Stimulated activated CD8-positive, alpha-beta memory T cell treated with anti-CD3 and anti-CD28 coated beads, Interleukin-7, amount 100 ng/mL, for 4 hours (primary cell): ENCODE data around the gene OPCML.
"Not testable (repeated sequence)": the region's sequence is repeated elsewhere in the genome, so short reads cannot be mapped to it uniquely, and the experiment has no call there.

ENCODE experiments used
- DNase-seq, 2 donors: peaks; one replicate each; pipeline ENCODE4 v3.0.0-alpha.2; 2020; ENCODE audit warnings: low read depth in 2 of 2

The OPCML gene

DNA sequence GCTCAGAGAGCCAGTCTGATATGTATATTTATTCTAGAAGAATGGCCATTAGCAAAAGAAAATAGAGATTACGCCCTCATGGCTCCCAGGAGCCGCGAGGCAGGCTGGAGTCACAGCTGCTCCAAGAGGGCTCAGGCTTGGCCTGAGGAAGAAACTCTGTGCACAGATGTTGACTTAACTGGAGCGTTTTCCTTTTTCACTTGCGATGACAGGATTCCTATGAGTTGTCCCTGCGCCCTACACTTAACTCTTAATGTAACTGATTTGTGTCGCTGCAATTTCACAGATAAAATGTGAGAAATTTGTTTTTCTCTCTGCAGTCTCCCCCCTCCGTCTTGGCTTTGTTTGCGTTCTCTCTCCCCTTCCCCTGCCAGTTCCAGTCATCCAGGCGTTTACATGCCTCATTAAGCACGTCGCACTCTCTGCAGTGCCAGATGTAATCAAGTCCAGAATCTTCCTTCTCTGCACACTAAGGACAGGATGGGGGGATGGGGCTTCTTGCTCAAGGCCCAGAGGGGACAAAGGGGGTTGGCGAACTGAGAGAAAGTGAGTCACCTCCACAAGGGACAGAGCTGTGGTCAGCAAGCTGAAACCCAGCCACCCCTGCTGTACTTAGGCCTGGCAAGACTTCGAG lies 1101.8 kb downstream of the OPCML start:
- no peak for DNase-seq

DNA sequence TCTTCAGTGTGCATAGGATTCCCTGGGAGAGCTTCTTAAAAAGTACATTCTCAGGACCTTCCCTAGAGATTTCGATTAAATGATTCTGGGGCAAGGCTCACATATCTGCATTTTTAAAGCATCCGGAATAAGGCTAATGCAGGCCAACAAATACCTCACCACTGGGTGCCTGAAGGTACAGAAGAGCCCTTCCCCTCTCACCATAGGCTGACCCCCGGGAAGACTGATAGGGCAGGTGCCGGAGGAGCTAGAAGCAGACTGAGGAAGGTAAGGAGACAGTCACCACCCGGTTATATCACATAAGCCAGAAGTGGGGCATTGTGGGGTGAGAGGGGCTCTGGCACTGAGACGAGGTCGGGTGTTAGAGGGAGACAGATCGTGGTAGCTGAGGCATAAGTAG lies 1102.6 kb downstream of the OPCML start:
- DNase-seq, result no peak

DNA sequence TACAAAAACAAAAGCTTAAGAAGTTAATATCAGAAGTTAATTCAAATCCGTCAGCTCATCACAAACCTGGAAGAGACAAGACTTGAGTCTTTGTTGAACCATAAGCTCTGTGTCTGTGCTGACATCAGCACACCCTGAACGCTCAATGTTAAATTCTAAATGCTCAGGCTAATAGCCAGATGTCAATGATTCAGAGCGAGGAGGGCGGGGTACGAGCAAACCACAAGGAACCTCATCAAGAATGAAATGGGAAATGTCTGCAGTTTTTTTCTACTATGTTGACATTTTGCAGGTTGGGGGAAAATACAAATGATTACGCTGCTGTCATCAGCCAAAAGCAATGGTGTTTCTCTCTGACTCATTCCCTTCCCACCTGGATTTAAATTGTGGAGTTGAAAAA lies 1104.7 kb downstream of the OPCML start:
- no peak for DNase-seq

DNA sequence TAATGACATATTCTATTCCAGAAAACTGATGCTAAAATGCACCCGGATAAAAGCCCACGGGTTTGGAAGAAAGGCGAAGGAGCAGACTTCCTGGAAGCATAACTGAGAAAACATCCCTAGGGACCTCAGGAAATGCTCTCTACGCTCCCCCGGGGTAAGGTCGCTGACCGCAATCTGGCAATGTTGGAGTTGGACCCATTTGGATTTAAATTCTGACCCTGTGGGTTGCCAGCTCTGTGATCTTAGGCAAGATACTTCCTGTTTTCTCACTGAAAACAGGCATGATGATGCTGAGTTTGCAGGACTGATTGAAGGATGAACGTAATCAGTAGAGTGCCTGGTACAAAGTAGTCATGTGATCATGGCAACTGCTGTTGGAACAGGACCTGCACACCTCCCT lies 1107.9 kb downstream of the OPCML start:
- no peak for DNase-seq

DNA sequence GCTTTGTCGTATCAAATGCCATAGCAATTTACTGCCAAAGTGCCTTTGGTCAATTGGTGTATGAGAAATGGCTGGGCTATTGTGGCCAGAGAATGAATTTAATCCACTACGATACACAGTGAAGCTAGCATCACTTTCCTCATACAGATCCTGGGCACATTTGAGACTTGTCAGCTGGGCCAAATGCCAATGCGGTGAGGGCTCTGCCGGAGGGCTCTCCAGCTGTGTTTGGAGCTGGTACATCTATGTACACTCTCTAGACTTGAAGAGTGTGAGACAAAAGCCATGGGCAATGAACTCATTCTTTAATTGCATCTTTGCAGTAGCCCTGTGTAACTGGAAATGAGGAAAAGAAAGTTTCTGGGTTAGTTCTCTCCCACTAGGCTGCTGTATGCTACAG lies 1109.0 kb downstream of the OPCML start:
- no peak for DNase-seq

DNA sequence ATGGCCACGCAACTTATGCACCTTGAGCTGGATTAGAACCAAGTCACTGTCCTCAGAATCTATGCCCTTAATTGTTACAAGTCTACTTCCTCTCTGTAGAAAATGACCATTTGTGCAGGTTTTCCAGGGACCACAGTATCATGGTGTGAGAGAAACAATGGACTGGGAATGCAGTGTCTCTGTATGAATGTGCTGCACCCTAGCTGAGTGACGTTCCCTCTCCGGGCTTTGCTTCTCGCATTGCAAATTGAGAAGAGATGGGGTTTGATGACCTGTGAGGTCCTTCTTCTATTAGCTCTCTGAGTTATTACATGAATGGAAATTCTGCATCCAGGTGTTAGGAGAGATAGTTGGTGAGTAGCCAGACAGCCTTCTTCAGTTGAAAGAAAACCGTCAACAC lies 1109.6 kb downstream of the OPCML start:
- no peak for DNase-seq

DNA sequence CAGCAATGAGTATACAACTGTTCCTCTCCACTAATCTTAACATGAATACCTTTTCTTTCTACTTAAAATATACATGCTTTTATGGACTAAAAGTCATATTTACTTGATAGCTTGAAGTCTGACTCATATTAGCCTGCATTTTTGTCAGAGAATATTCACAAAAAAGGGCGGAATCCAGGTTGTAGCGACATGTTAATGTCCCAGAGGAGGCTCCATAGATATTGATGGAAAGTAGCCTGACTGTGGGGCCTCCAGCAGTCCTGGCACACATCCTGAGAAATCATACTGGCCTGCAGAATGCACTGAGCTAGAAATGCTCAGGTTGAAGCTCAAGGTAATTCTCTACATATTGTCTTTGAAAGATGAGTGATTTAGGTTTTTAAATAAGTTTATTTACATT lies 1110.7 kb downstream of the OPCML start:
- DNase-seq, result no peak

DNA sequence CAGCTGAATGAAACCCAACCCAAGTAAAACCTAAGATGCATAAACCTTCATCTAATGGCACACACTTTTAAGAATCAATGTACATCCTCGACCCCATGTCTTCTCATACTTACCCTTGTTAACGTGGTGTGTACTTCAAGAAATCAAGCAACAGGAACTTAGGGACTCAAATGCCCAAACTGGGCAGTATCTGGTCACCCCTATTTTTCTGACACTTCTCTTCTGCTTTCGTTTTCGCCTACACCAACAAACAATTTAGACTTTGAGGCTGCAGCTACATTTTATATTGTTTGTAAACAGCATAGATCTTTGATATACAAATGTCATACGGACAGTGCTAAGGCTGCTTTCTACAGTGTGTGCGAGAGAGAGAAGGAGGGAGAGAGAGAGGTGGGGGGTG lies 1117.8 kb downstream of the OPCML start:
- no peak for DNase-seq

DNA sequence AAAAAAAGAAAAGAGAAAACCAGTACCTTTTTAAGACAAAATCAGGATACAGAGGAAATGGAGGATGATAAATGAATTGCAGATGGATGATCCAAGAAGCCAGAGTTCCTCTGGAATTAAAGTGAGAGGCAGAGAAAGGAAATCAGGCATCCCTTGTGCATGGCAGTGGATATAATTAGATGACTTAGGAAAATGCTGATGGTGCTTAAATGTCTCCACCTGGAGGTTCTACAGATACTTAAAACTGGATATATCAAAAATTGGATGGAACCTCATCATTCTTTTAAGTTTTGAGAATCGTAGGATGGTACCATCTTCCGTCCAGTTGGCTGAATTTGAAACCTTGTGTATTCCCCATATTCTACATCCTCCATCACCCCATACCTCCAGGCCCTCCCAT lies 1121.9 kb downstream of the OPCML start:
- no peak for DNase-seq

DNA sequence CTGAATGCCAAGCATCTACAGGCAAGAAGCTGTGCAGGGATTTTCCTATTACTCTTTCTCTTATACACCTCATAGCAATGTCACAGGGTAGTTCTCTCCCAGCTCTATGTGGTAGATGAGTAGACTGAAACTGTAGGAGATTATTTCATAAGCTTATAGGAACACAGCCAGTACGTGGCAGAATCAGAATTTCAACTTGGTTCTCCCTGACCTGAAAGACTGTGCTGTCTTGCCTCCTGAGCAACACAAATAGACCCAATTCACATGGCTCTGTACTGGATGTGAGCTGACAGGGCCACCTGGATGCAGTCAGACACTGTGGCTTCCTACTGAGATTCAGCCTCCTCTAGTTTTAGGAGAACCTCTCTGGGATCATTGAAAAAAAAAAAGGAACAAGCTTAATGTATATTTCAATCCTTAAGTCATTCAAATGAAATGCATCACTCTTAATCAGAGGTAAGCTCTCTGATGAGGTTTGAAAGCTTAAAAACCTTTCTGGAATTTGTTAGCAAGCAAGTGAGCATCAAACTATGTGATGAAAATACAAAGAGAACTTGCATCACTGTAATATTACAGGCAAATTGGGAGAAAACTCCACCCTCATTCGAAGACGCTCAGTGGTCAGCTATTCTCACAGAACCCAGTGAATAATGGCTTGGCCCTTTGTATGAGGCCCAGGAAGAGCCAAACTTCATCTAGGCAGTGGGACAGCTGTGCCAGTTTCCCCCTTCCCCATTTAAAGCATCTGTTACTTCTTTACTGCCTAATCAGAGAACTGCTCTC lies 1122.5 kb downstream of the OPCML start:
- no peak for DNase-seq

DNA sequence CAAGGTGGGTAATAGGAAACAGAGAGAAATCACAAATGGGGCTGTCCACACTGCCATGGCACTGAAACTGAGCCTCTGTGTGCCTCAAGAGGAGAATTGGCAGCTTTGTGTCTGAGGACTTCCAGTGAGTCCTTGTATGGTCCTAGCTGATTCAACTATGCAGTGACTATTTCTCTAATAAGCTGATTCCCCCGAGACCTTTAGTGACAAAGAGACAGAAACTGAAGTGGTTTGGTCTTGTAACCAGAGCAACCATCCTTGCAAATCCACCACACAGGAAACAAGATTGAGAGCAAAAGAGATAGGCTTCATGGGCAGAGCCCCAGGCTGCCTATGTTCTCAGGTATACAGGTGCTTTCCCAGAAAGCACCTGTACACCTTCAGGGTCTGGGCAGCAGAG lies 1123.4 kb downstream of the OPCML start:
- DNase-seq, result no peak

DNA sequence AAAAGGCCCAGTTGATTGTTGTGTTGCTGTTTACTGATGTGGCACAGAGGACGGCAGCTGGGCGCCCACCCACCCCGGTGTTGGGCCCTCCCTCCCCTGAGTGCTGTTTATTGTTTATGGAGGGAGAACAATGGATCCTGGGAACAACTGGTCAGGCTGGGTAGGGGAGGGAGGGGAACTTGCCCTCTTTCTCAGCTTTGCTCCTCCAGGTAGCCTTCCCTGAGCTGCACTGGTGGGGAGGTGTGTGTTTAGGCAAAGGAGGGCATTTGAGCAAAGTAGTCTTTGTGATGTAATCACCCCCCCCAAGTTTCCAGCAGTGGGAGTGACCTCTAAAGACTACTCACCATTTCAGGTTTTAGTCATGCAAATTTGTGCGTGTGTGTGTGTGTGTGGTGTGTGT lies 1126.6 kb downstream of the OPCML start:
- no peak for DNase-seq

DNA sequence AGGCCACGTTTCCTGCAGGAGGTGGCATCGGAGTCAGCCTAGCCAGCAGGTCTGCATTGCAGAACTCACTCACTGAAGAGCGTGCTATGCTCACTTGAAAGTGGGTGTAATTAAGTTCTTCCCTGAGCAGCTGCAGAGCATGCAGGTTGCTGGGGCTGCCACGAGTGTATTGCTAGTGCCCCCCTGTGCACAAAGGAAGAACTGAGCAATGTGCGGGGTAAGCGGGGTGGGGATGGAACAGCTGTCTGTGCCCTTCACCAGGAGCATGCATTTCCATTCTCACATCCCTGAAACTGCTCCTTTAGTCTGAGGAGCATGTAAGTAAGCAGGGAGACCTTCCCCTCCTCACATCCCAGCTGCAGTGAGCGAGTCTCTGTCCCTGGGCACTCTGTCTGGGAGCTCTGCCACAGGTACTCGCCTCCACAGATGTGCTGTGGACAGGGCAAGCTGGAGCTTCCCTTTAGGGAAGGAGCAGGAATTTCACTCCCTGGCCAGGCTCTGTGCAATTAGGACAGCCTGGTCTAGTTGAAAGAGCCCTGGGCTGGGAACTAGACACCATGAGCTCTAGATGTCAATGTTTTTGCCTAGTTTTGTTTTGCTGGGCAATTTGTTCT lies 1130.1 kb downstream of the OPCML start:
- no peak for DNase-seq

DNA sequence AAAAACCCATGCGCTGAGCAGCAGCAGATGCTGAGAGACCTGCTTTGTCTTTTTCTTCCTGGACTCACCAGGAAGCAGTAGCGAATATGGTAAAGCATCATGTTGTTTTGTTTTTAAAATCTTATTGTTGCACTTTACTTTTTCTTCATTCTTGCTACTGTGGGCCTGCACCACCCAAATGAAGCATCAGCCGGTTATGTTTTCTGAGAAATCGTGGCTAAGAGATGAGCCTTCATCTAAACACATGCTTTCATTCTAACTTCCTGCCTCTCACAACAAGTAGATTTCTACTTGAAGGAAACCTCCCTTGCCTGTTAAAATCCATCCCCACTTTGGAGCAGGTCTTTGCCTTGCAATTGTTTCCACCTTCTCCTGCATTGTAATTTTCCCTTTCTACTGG lies 1136.0 kb downstream of the OPCML start:
- no peak for DNase-seq

DNA sequence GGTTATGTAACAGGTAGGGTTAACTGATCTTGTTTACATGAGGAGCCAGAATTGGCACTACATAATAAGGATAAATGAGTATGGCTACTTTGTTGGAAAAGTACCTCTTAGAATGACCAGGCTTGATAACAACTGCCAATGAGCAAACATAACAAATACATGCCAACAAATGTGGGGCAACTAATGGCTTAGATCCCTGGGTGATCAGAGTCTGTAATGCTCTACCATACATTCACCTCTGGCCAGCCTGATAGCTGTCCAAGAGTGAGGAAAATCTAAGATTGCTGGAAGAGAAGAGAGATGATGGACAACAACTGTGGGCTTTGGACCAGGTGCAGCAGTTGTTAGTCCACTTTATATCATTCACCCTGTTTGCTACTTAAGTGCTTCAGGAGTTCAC lies 1136.9 kb downstream of the OPCML start:
- no peak for DNase-seq

DNA sequence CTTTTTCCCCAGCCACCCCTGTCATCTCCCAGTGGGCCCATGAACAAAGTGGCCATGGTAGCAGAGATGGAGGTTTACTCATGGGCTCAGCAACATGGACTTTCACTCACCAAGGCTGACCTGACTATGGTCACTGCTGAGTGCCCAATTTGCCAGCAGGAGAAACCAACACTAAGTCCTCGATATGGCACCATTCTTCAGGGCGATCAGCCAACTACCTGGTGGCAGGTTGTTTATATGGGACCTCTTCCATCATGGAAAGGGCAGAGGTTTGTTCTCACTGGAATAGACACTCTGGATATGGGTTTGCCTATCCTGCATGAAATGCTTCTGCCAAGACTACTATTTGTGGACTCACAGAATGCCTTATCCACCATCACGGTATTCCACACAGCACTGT lies 1152.8 kb downstream of the OPCML start:
- DNase-seq, result no peak

DNA sequence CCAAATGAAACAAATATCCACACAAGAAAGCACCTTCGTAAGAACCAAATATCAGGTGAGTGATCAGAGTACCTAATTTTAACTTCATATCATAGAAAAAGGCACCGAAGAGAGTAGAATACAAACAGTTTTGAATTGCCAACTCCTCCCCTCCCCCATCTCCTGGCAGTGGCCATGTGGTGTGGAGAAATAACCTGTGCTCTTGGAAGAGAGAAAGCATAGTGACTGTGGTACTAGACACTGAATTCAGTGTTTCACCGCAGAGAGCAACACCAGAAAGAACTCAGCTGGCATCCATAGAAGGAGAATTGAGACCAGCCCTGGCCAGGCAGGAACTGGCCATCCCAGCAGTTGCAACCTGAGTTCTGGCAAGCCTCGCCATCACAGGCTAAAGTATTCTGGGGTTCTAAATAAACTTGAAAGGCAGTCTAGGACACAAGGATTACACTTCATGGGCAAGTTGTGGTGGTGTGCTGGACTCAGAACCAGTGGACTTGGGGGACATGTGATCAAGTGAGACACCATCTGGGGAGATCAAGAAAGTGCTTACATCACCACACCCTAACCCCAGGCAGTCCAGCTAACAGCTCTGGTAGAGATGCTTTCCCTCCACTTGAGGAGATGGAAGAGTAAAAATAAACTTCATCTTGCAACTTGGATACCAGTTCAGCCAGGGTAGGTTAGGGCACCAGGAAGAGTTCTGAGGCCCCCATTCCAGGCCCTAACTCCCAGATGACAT lies 1158.7 kb downstream of the OPCML start:
- no peak for DNase-seq

DNA sequence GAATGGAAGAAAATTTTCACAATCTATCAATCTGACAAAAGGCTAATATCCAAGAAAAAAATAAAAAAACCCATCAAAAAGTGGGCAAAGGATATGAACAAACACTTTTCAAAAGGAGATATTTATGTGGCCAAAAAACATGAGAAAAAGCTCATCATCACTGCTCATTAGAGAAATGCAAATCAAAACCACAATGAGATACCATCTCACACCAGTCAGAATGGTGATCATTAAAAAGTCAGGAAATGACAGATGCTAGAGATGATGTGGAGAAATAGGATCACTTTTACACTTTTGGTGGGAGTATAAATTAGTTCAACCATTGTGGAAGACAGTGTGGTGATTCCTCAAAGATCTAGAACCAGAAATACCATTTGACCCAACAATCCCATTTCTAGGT lies 1162.2 kb downstream of the OPCML start:
- DNase-seq, result not testable (repeated sequence)

DNA sequence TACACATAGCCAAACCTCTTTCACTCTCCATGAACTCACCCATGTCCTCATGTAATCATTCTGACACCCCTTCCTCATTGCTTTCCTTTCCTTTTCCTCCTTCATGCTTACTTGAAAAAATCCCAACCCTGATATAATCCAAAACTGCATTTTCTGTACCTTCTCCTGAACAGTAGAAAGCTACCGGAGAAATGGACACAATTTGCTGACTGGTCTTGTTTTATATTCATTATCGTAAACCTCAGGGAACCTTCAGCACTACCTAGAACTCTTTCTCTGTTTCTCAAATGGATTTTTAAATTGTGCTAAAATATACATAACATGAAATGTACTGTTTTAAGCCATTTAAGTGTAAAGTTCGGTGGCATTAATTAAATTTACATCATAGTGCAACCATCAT lies 1165.0 kb downstream of the OPCML start:
- no peak for DNase-seq

DNA sequence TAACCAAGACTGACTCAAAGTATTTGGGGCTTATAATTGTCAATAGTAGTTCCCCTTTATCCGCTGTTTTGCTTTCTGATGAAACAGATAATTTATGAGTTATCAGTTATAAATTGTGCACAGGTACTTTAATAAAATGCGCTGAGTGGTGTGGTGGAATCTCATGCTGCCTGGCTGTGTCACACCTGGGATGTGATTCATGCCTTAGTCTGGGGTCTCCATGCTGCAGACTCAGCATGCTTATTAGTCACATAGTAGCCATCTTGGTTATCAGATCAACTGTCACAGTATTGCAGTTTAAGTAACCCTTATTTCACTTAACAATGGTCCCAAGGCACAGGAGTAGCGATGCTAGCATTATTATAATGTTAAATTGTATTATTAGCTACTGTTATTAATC lies 1166.7 kb downstream of the OPCML start:
- no peak for DNase-seq
